Brain microvascular endothelial cell (primary cell): ENCODE measurements around the gene TCTN3.
"Not testable (repeated sequence)": the region's sequence is repeated elsewhere in the genome, so short reads cannot be mapped to it uniquely, and the experiment has no call there.

Experiments
- DNase-seq: peaks from one replicate; pipeline ENCODE4 v3.0.0-alpha.2; 2020
- H3K27ac ChIP-seq: fragments of 250-450 bp; sonication (Bioruptor Pico); 2 replicates; pipeline ENCODE4 v1.5.1; 2020; ENCODE audit warnings: mild to moderate bottlenecking, moderate library complexity
- H3K27me3 ChIP-seq: fragments of 250-450 bp; sonication (Bioruptor Pico); replicated peaks from 2 replicates; pipeline ENCODE4 v1.5.1; 2020; ENCODE audit warnings: mild to moderate bottlenecking
- H3K36me3 ChIP-seq: fragments of 250-450 bp; sonication (Bioruptor Pico); replicated peaks from 2 replicates; pipeline ENCODE4 v1.5.1; 2020; ENCODE audit warnings: mild to moderate bottlenecking
- H3K4me3 ChIP-seq: 2 replicates; pipeline ENCODE4 v1.5.1; 2011; ENCODE audit warnings: low read depth, mild to moderate bottlenecking, control low read depth, low read length, moderate library complexity
- CTCF ChIP-seq: IDR thresholded peaks from 2 replicates; pipeline ENCODE4 v1.5.1; 2011; ENCODE audit warnings: low read depth, mild to moderate bottlenecking, moderate library complexity, low read length, control low read depth, inconsistent platforms; ENCODE audit errors: missing control alignments
- in situ Hi-C: cut with HindIII; loops from 2 replicates; pipeline ENCODE4 v1.10.0; 2017; ENCODE audit warnings: low sequenced_read_pairs, low pct_ligation_motif_present

The TCTN3 gene

GRCh38 chr10:95637140-95637539 lies 56.6 kb downstream of the TCTN3 start:
- H3K36me3 ChIP-seq = peaks cover 77% of the 10 kb centered on the region
- no peak overlapping the region for H3K4me3 ChIP-seq
- H3K27me3 ChIP-seq = no peaks in the 10 kb centered on the region
- no peak for DNase-seq
- H3K27ac ChIP-seq = no peak overlapping the region
- TF ChIP-seq CTCF = no peak
- in situ Hi-C loops = no loop called here

DNA sequence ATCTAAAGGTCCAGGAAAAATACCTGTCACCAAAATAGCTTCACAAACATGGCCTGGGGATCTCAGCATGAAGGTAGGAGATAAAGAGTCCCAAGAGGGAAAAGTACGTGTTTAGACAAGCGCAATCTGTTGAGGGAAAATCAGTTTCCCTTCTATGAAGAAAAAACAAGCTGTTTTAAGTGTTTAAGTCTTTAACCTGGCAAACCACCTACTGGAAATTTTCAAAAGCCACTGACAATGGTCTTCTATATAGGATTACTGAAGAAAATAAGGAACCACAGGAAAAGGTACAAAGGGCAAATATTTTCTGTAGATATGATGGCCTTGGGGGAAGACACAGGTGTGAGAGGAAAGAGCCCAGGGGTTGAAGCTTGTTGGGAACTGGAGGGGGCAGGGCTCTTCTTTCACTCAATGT lies 58.4 kb downstream of the TCTN3 start:
- peaks cover 77% of the 10 kb centered on the region for H3K36me3 ChIP-seq
- TF ChIP-seq CTCF = no peak

GRCh38 chr10:95628786-95629185 lies 64.9 kb downstream of the TCTN3 start:
- H3K27ac ChIP-seq = no peak overlapping the region
- H3K27me3 ChIP-seq = no peaks in the 10 kb centered on the region
- in situ Hi-C loops = no loop called here
- no peak for DNase-seq
- H3K4me3 ChIP-seq = no peak overlapping the region
- TF ChIP-seq CTCF = no peak
- H3K36me3 ChIP-seq = peaks cover 80% of the 10 kb centered on the region

More for the DNA sequence above, 58.4 kb downstream of the TCTN3 start:
- Histone ChIP-seq H3K4me3 (no peak overlapping the region), H3K27me3 (no peaks in the 10 kb centered on the region), H3K27ac (no peak overlapping the region)
- DNase-seq = no peak
- in situ Hi-C loops = no loop called here

DNA sequence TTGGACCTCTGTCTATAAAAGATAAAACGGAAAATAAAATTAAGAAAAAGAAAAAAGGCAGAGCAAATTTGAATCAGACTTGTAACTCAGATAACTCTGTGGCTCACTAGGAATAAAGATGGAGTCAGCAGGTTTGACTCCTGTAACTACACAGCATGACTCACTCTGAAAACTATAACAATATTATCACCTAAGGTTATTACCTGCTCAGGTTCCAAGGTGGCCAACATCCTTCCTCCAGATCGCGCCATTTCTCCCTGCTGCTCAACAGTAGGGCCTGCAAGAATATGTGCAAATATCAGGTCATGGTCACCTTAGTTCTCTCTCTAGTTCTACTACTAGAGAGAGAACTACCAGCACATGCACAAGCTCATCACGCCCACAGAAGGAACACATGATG lies 67.2 kb downstream of the TCTN3 start:
- DNase-seq = no peak
- Histone ChIP-seq H3K27me3 (no peaks in the 10 kb centered on the region), H3K36me3 (peaks cover 68% of the 10 kb centered on the region), H3K27ac (no peak overlapping the region), H3K4me3 (no peak overlapping the region)
- TF ChIP-seq CTCF = no peak
- in situ Hi-C loops = no loop called here

- H3K27ac ChIP-seq, H3K4me3 ChIP-seq, DNase-seq, H3K27me3 ChIP-seq, in situ Hi-C loops: not testable (repeated sequence)
- peaks cover 73% of the 10 kb centered on the region for H3K36me3 ChIP-seq
These were observed 73.3 kb downstream of the TCTN3 start for GRCh38 chr10:95620415-95620814.

GRCh38 chr10:95618101-95618500 lies 75.6 kb downstream of the TCTN3 start:
- H3K4me3 ChIP-seq = no peak overlapping the region
- TF ChIP-seq CTCF = no peak
- in situ Hi-C loops = no loop called here
- H3K36me3 ChIP-seq = peaks cover 78% of the 10 kb centered on the region
- H3K27ac ChIP-seq = no peak overlapping the region
- DNase-seq = no peak
- H3K27me3 ChIP-seq = no peaks in the 10 kb centered on the region
